WTC11 (cell line): ENCODE measurements around the gene OMG. TPM values are rescaled to one million over a fixed set of nuclear protein-coding genes. Genes with fewer than 3 reads are reported as not detected.

Experiments
- ATAC-seq: fragments of 200-7000 bp; cut with Tn5 transposase; 2 replicates; pipeline ENCODE4 v1.10.0; 2021; ENCODE audit warnings: mild to moderate bottlenecking, moderate library complexity
- CTCF ChIA-PET: fragments of 300-600 bp; sonication (Branson Sonifier 250); formaldehyde crosslinking; loops from one replicate; lab custom pipeline; 2021; ENCODE audit warnings: antibody characterized with exemption; lab: Charles Lee
- POLR2A ChIA-PET: fragments of 350-600 bp; sonication (Branson Sonifier 250); formaldehyde crosslinking; loops from one replicate; lab custom pipeline; 2021; ENCODE audit warnings: antibody characterized with exemption; lab: Charles Lee
- DNase-seq: peaks from one replicate; pipeline ENCODE4 v3.0.0; 2021; ENCODE audit warnings: low spot score
- H3K27ac Mint-ChIP-seq: 2 replicates; pipeline ENCODE4 v1.8.0; 2021; ENCODE audit warnings: mixed read lengths
- H3K27me3 Mint-ChIP-seq: 2 replicates; pipeline ENCODE4 v1.8.0; 2021; ENCODE audit warnings: low read depth, mild to moderate bottlenecking, moderate library complexity, mixed read lengths
- H3K36me3 Mint-ChIP-seq: 2 replicates; pipeline ENCODE4 v1.8.0; 2021; ENCODE audit warnings: mixed read lengths
- H3K4me1 Mint-ChIP-seq: 2 replicates; pipeline ENCODE4 v1.8.0; 2022; ENCODE audit warnings: mixed read lengths
- H3K4me3 Mint-ChIP-seq: 2 replicates; pipeline ENCODE4 v1.8.0; 2021; ENCODE audit warnings: mild to moderate bottlenecking, moderate library complexity, mixed read lengths
- H3K9me3 Mint-ChIP-seq: 2 replicates; pipeline ENCODE4 v1.8.0; 2021; ENCODE audit warnings: mixed read lengths
- EMX1 ChIP-seq: fragments of 250-450 bp; sonication (Bioruptor Pico); IDR thresholded peaks from 2 replicates; pipeline ENCODE4 v1.8.0; 2021; ENCODE audit warnings: mild to moderate bottlenecking
- FOXP4 ChIP-seq: sonication (generic); formaldehyde crosslinking; IDR thresholded peaks from 2 replicates; pipeline ENCODE4 v1.8.0; 2022; ENCODE audit warnings: mild to moderate bottlenecking, missing genetic modification reagents
- GABPB1 ChIP-seq: sonication (generic); formaldehyde crosslinking; IDR thresholded peaks from 2 replicates; pipeline ENCODE4 v1.8.1; 2023; ENCODE audit warnings: mild to moderate bottlenecking, missing genetic modification reagents
- IRF2 ChIP-seq: sonication (generic); formaldehyde crosslinking; IDR thresholded peaks from 2 replicates; pipeline ENCODE4 v1.8.0; 2022; ENCODE audit warnings: low read depth, missing genetic modification reagents, borderline replicate concordance
- KAT7 ChIP-seq: sonication (generic); formaldehyde crosslinking; IDR thresholded peaks from 2 replicates; pipeline ENCODE4 v1.8.1; 2023; ENCODE audit warnings: missing genetic modification reagents, mild to moderate bottlenecking, borderline replicate concordance
- MYBL2 ChIP-seq: sonication (generic); formaldehyde crosslinking; IDR thresholded peaks from 2 replicates; pipeline ENCODE4 v1.8.1; 2023; ENCODE audit warnings: mild to moderate bottlenecking, moderate library complexity, missing genetic modification reagents
- PREB ChIP-seq: sonication (generic); formaldehyde crosslinking; IDR thresholded peaks from 2 replicates; pipeline ENCODE4 v1.8.1; 2022; ENCODE audit warnings: mild to moderate bottlenecking, missing genetic modification reagents, moderate library complexity, borderline replicate concordance
- RELA ChIP-seq: sonication (generic); formaldehyde crosslinking; IDR thresholded peaks from 2 replicates; pipeline ENCODE4 v1.8.1; 2022; ENCODE audit warnings: missing genetic modification reagents, mild to moderate bottlenecking, borderline replicate concordance
- SMAD3 ChIP-seq: sonication (generic); formaldehyde crosslinking; IDR thresholded peaks from 2 replicates; pipeline ENCODE4 v1.8.0; 2022; ENCODE audit warnings: missing genetic modification reagents, mild to moderate bottlenecking, borderline replicate concordance
- SOX15 ChIP-seq: fragments of 250-450 bp; sonication (Bioruptor Pico); IDR thresholded peaks from 2 replicates; pipeline ENCODE4 v1.9.0; 2021; ENCODE audit warnings: mild to moderate bottlenecking
- SP1 ChIP-seq: sonication (generic); formaldehyde crosslinking; conservative IDR thresholded peaks from 2 replicates; pipeline ENCODE4 v1.8.1; 2022; ENCODE audit warnings: missing genetic modification reagents
- TCF7 ChIP-seq: sonication (generic); formaldehyde crosslinking; IDR thresholded peaks from 2 replicates; pipeline ENCODE4 v1.8.0; 2022; ENCODE audit warnings: mild to moderate bottlenecking, low read depth, missing genetic modification reagents, moderate library complexity
- ZBTB21 ChIP-seq: sonication (generic); formaldehyde crosslinking; IDR thresholded peaks from 2 replicates; pipeline ENCODE4 v1.8.1; 2023; ENCODE audit warnings: mild to moderate bottlenecking, missing genetic modification reagents, borderline replicate concordance
- ZMAT4 ChIP-seq: fragments of 250-450 bp; sonication (Bioruptor Pico); IDR thresholded peaks from 2 replicates; pipeline ENCODE4 v1.9.0; 2021; ENCODE audit warnings: mild to moderate bottlenecking
- ZNF263 ChIP-seq: sonication (generic); formaldehyde crosslinking; IDR thresholded peaks from 2 replicates; pipeline ENCODE4 v1.8.1; 2022; ENCODE audit warnings: low read depth, mild to moderate bottlenecking, moderate library complexity, missing genetic modification reagents
- ZNF281 ChIP-seq: sonication (generic); formaldehyde crosslinking; IDR thresholded peaks from 2 replicates; pipeline ENCODE4 v1.8.0; 2023; ENCODE audit warnings: mild to moderate bottlenecking, missing genetic modification reagents
- total RNA-seq: library from RNA; stranded (reverse); gene quantifications from 3 replicates; pipeline ENCODE4 v1.2.3, GENCODE V29; 2021
- TF ChIP-seq, protein P1 (sequence below): fragments of 250-450 bp; sonication (Bioruptor Pico); IDR thresholded peaks from 2 replicates; pipeline ENCODE4 v1.8.0; 2021; ENCODE audit warnings: mild to moderate bottlenecking
- TF ChIP-seq, protein P2 (sequence below): sonication (generic); formaldehyde crosslinking; IDR thresholded peaks from 2 replicates; pipeline ENCODE4 v1.8.1; 2022; ENCODE audit warnings: mild to moderate bottlenecking, moderate library complexity, missing genetic modification reagents
- TF ChIP-seq, protein P3 (sequence below): fragments of 250-450 bp; sonication (Bioruptor Pico); IDR thresholded peaks from 2 replicates; pipeline ENCODE4 v2.1.2; 2022; ENCODE audit warnings: mild to moderate bottlenecking, moderate library complexity

OMG gene
- total RNA-seq, 1 experiment from 2014 or later, result not detected

DNA sequence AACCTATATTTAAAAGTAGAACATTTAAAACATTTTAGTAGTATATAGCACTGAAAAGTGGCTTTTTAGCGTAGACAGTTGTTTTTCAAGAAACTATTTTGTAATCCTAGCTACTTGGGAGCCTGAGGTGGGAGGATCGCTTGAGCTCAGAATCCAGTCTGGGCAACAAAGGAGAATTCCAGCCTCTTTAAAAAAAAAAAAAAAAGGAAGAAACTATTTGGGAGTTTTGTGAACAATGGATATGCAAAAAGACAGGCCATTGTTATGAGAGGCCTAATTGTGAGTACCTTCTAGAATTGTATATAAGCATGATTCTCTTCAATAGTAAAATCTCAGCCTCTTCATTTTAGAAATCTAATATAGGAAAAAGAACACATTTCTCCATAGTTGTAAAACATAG is 17.6 kb downstream of the OMG start:
- Mint-ChIP-seq H3K27me3 (no peaks in the 10 kb centered on the region), H3K36me3 (peaks cover 20% of the 10 kb centered on the region), H3K4me1 (peaks cover 8% of the 10 kb centered on the region), H3K9me3 (peaks cover 7% of the 10 kb centered on the region), H3K27ac (no peak overlapping the region)
- ChIA-PET CTCF (interaction anchor here (0.8 kb wide), 1 partner anchor 63 kb away, joined by 3 read pairs; no protein-coding TSS in a partner anchor), POLR2A (interaction anchor here (0.7 kb wide), 2 partner anchors 150 to 211 kb away, joined by 3 to 4 read pairs; no protein-coding TSS in a partner anchor)
- DNase-seq (no peak), ATAC-seq (peak; percentile 47)
- TF ChIP-seq SP1 (CRISPR knock-in tag) (no peak), ZMAT4 (CRISPR knock-in tag) (no peak)
- TF ChIP-seq, all 79 proteins: peak for 0
- no peak overlapping the region for H3K4me3 Mint-ChIP-seq

GRCh38 chr17:31275116-31275515 is 21.9 kb downstream of the OMG start:
- H3K9me3 Mint-ChIP-seq, result no peaks in the 10 kb centered on the region
- CTCF ChIA-PET, result no interaction called here
- H3K4me1 Mint-ChIP-seq, result peaks cover 8% of the 10 kb centered on the region
- TF ChIP-seq MYBL2 (CRISPR knock-in tag) (no peak), SOX15 (CRISPR knock-in tag) (no peak), FOXP4 (no peak), IRF2 (CRISPR knock-in tag) (no peak)
- H3K27me3 Mint-ChIP-seq, result no peaks in the 10 kb centered on the region
- POLR2A ChIA-PET, result no interaction called here
- H3K36me3 Mint-ChIP-seq, result peaks cover 3% of the 10 kb centered on the region; the same call in 1 of the 2 replicates
- no peak overlapping the region for H3K4me3 Mint-ChIP-seq
- no peak for DNase-seq
- no peak overlapping the region for H3K27ac Mint-ChIP-seq
- ATAC-seq, result no peak

- H3K27ac Mint-ChIP-seq, result peak overlapping the region; percentile 22
- H3K4me3 Mint-ChIP-seq, result no peak overlapping the region
- peaks cover 3% of the 10 kb centered on the region; the same call in 1 of the 2 replicates for H3K36me3 Mint-ChIP-seq
- no peaks in the 10 kb centered on the region for H3K9me3 Mint-ChIP-seq
- POLR2A ChIA-PET, result no interaction called here
- ATAC-seq, result no peak
- H3K4me1 Mint-ChIP-seq, result peaks cover 10% of the 10 kb centered on the region
- CTCF ChIA-PET, result no interaction called here
- no peak for DNase-seq
- TF ChIP-seq, protein P1, sequence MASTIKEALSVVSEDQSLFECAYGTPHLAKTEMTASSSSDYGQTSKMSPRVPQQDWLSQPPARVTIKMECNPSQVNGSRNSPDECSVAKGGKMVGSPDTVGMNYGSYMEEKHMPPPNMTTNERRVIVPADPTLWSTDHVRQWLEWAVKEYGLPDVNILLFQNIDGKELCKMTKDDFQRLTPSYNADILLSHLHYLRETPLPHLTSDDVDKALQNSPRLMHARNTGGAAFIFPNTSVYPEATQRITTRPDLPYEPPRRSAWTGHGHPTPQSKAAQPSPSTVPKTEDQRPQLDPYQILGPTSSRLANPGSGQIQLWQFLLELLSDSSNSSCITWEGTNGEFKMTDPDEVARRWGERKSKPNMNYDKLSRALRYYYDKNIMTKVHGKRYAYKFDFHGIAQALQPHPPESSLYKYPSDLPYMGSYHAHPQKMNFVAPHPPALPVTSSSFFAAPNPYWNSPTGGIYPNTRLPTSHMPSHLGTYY (CRISPR knock-in tag), result no peak
- no peak for TF ChIP-seq TCF7 (CRISPR knock-in tag)
- TF ChIP-seq SMAD3 (CRISPR knock-in tag), result no peak
- TF ChIP-seq IRF2 (CRISPR knock-in tag), result no peak
- peak; percentile 58; the same call in 1 of the 2 replicates for TF ChIP-seq GABPB1 (CRISPR knock-in tag)
- TF ChIP-seq EMX1 (CRISPR knock-in tag), result no peak
- TF ChIP-seq SP1 (CRISPR knock-in tag), result no peak
- TF ChIP-seq KAT7, result no peak
- TF ChIP-seq PREB (CRISPR knock-in tag), result no peak
- H3K27me3 Mint-ChIP-seq, result no peaks in the 10 kb centered on the region
Observed at GRCh38 chr17:31274252-31274651, 22.8 kb downstream of the OMG start.

- Mint-ChIP-seq H3K4me1 (peaks cover 11% of the 10 kb centered on the region), H3K9me3 (no peaks in the 10 kb centered on the region), H3K27me3 (no peaks in the 10 kb centered on the region), H3K36me3 (peaks cover 6% of the 10 kb centered on the region; the same call in 1 of the 2 replicates), H3K4me3 (no peak overlapping the region), H3K27ac (no peak overlapping the region)
- CTCF ChIA-PET, result no interaction called here
- ATAC-seq (no peak), DNase-seq (no peak)
- POLR2A ChIA-PET, result no interaction called here
- TF ChIP-seq RELA (no peak), SOX15 (CRISPR knock-in tag) (no peak), ZBTB21 (CRISPR knock-in tag) (no peak), ZNF281 (CRISPR knock-in tag) (no peak), ZNF263 (CRISPR knock-in tag) (no peak)
- TF ChIP-seq, protein P2, sequence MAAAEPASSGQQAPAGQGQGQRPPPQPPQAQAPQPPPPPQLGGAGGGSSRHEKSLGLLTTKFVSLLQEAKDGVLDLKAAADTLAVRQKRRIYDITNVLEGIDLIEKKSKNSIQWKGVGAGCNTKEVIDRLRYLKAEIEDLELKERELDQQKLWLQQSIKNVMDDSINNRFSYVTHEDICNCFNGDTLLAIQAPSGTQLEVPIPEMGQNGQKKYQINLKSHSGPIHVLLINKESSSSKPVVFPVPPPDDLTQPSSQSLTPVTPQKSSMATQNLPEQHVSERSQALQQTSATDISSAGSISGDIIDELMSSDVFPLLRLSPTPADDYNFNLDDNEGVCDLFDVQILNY, result no peak
- TF ChIP-seq, protein P3, sequence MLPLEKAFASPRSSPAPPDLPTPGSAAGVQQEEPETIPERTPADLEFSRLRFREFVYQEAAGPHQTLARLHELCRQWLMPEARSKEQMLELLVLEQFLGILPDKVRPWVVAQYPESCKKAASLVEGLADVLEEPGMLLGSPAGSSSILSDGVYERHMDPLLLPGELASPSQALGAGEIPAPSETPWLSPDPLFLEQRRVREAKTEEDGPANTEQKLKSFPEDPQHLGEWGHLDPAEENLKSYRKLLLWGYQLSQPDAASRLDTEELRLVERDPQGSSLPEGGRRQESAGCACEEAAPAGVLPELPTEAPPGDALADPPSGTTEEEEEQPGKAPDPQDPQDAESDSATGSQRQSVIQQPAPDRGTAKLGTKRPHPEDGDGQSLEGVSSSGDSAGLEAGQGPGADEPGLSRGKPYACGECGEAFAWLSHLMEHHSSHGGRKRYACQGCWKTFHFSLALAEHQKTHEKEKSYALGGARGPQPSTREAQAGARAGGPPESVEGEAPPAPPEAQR (CRISPR knock-in tag), result no peak
Observed at GRCh38 chr17:31273516-31273915, 23.5 kb downstream of the OMG start.
